Endodermal cell (in vitro differentiated cells): ENCODE results near the gene INPP4B. TPM values are rescaled to one million over a fixed set of nuclear protein-coding genes. Genes with fewer than 3 reads are reported as not detected.

Experiments
- DNase-seq: peaks from one replicate; pipeline ENCODE4 v3.0.0-alpha.2; 2017
- H3K27ac ChIP-seq: 2 replicates; pipeline ENCODE4 v1.5.1; 2013; ENCODE audit warnings: mild to moderate bottlenecking, low read depth, low read length, moderate library complexity
- H3K27me3 ChIP-seq: 2 replicates; pipeline ENCODE4 v1.6.1; 2013; ENCODE audit warnings: mild to moderate bottlenecking, low read length, moderate library complexity; ENCODE audit not compliant: insufficient read depth, control insufficient read depth, poor library complexity, severe bottlenecking
- H3K36me3 ChIP-seq: 2 replicates; pipeline ENCODE4 v1.7.0; 2013; ENCODE audit warnings: mild to moderate bottlenecking, low read length, moderate library complexity; ENCODE audit not compliant: control insufficient read depth, insufficient read depth
- H3K4me1 ChIP-seq: one replicate; pipeline ENCODE4 v1.7.0; 2013; ENCODE audit warnings: low read length; ENCODE audit not compliant: control insufficient read depth, insufficient read depth
- H3K4me3 ChIP-seq: 2 replicates; pipeline ENCODE4 v1.5.1; 2013; ENCODE audit warnings: mild to moderate bottlenecking, low read length, moderate library complexity
- H3K9ac ChIP-seq: 2 replicates; pipeline ENCODE4 v1.6.1; 2013; ENCODE audit warnings: mild to moderate bottlenecking, low read length, moderate library complexity; ENCODE audit not compliant: poor library complexity, severe bottlenecking; ENCODE audit errors: extremely low read depth
- H3K9me3 ChIP-seq: 2 replicates; pipeline ENCODE4 v1.6.1; 2013; ENCODE audit warnings: mild to moderate bottlenecking, low read length, moderate library complexity; ENCODE audit not compliant: control insufficient read depth
- H3K27ac Mint-ChIP-seq: 2 replicates; pipeline ENCODE4 v1.8.0; 2020; ENCODE audit warnings: mixed read lengths
- H3K27me3 Mint-ChIP-seq: 2 replicates; pipeline ENCODE4 v1.8.0; 2021; ENCODE audit warnings: mild to moderate bottlenecking, mixed read lengths; ENCODE audit not compliant: insufficient read depth
- H3K36me3 Mint-ChIP-seq: 2 replicates; pipeline ENCODE4 v1.8.0; 2020; ENCODE audit warnings: low read depth, mixed read lengths
- H3K4me1 Mint-ChIP-seq: 2 replicates; pipeline ENCODE4 v1.8.0; 2020; ENCODE audit warnings: mixed read lengths
- H3K4me3 Mint-ChIP-seq: 2 replicates; pipeline ENCODE4 v1.8.0; 2020; ENCODE audit warnings: mild to moderate bottlenecking, moderate library complexity, mixed read lengths
- H3K9me3 Mint-ChIP-seq: 2 replicates; pipeline ENCODE4 v1.8.0; 2020; ENCODE audit warnings: mild to moderate bottlenecking, mixed read lengths
- WGBS, 2 experiments: methylation state at CpG; one replicate each; pipeline versions ENCODE4 v1.1.5 to v1.1.7; 2013; ENCODE audit warnings: missing lambda C conversion rate in 2 of 2, mixed read lengths in 1 of 2; ENCODE audit not compliant: insufficient coverage in 1 of 2, insufficient read length in 1 of 2; 5-methylcytosine and 5-hydroxymethylcytosine counted together
- total RNA-seq, 2 donors: library from RNA; stranded (reverse); fragmentation: NEBNext Ultra II Directional in 1 of 2; extraction: Animal tissue kit (Norgen Biotek cat#: 25700) in 1 of 2; gene quantifications; 2 replicates in 1 of 2; 3 replicates in 1 of 2; pipeline ENCODE4 v1.2.1, GENCODE V29; 2021
- TF ChIP-seq, protein P1 (sequence below): fragments of 200-600 bp; sonication (generic); conservative IDR thresholded peaks from 2 replicates; pipeline ENCODE4 v1.5.0; 2021; ENCODE audit warnings: antibody characterized with exemption, mild to moderate bottlenecking

The INPP4B gene
- total RNA-seq, 2 donors from 2014 or later = 0.64 to 0.66 TPM

DNA sequence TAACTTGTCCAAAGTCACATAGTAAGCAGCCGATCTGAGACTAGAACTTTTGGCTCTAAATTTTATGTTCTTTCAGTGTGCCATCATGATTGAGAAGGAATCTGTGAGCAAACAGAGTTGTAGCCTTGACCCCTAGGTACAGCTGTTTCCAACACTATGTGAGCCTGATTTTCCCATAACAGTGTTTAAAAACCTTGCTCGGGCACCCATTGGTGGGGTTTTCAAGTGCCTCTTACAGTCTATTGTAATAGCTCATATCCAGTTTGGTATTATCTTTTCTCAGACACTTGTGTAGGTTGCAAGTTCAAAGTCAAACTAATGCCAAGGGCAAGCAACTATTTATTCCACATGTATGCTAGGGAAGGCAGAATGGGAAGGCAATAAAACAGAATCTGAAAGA is 467.9 kb downstream of the INPP4B start:
- H3K9ac ChIP-seq = no peak overlapping the region
- no peaks in the 10 kb centered on the region for H3K9me3 ChIP-seq
- no peak for DNase-seq
- no peaks in the 10 kb centered on the region for H3K9me3 Mint-ChIP-seq
- no peaks in the 10 kb centered on the region for H3K27me3 Mint-ChIP-seq
- no peaks in the 10 kb centered on the region for H3K27me3 ChIP-seq
- H3K27ac ChIP-seq = no peak overlapping the region
- no peaks in the 10 kb centered on the region for H3K36me3 ChIP-seq
- no peak overlapping the region for H3K4me3 Mint-ChIP-seq
- no peak overlapping the region for H3K4me3 ChIP-seq
- 87 to 100% methylated on average over 2 of the region's 2 CpGs for WGBS, 2 experiments
- TF ChIP-seq, protein P1, sequence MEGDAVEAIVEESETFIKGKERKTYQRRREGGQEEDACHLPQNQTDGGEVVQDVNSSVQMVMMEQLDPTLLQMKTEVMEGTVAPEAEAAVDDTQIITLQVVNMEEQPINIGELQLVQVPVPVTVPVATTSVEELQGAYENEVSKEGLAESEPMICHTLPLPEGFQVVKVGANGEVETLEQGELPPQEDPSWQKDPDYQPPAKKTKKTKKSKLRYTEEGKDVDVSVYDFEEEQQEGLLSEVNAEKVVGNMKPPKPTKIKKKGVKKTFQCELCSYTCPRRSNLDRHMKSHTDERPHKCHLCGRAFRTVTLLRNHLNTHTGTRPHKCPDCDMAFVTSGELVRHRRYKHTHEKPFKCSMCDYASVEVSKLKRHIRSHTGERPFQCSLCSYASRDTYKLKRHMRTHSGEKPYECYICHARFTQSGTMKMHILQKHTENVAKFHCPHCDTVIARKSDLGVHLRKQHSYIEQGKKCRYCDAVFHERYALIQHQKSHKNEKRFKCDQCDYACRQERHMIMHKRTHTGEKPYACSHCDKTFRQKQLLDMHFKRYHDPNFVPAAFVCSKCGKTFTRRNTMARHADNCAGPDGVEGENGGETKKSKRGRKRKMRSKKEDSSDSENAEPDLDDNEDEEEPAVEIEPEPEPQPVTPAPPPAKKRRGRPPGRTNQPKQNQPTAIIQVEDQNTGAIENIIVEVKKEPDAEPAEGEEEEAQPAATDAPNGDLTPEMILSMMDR = no peak
- H3K4me1 ChIP-seq = peaks cover 6% of the 10 kb centered on the region
- no peak overlapping the region for H3K27ac Mint-ChIP-seq
- H3K36me3 Mint-ChIP-seq = no peaks in the 10 kb centered on the region
- H3K4me1 Mint-ChIP-seq = peaks cover 16% of the 10 kb centered on the region

DNA sequence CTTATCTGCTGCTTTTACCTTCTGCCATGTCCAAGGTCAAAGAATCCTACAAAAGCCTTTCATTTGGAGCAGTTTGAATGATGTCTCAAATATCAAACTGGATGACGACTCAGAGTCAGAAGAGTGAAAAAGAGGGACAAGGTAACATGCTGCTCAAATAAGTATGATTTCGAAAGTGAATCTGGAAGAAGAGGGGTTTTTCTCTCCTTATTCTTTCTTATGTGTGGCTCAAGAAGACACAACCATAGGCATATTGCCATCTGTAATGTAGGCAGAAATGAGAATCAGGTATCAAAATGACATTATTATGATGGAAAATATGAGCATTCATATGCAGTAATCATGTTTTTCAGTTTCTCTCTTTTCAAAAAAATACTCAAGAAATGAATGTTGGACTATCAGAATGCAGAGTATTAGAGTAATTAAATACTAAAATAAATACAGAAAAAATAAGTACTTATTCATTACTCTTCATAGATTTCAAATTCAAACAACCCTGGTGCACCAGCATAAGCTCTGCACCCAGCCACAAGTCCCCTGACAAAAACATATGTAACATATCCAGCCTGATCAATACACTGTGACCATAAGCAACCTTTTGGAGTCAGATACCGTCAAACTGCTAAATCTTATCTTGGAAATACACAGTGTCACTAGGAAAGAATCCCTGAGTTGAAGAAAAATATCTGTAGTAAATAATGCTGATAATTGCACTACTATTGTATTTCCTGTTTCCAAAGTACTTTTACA is 468.6 kb downstream of the INPP4B start:
- Mint-ChIP-seq H3K27ac (no peak overlapping the region), H3K9me3 (no peaks in the 10 kb centered on the region), H3K4me1 (peaks cover 16% of the 10 kb centered on the region), H3K27me3 (no peaks in the 10 kb centered on the region), H3K36me3 (no peaks in the 10 kb centered on the region), H3K4me3 (no peak overlapping the region)
- DNase-seq = no peak
- H3K4me1 ChIP-seq = peaks cover 6% of the 10 kb centered on the region
- TF ChIP-seq, protein P1 = no peak
- no peaks in the 10 kb centered on the region for H3K9me3 ChIP-seq
- H3K4me3 ChIP-seq = no peak overlapping the region
- no peaks in the 10 kb centered on the region for H3K36me3 ChIP-seq
- no peak overlapping the region for H3K27ac ChIP-seq
- H3K27me3 ChIP-seq = no peaks in the 10 kb centered on the region
- 89 to 100% methylated on average over 1 to 3 of the region's 3 CpGs for WGBS, 2 experiments
- no peak overlapping the region for H3K9ac ChIP-seq

DNA sequence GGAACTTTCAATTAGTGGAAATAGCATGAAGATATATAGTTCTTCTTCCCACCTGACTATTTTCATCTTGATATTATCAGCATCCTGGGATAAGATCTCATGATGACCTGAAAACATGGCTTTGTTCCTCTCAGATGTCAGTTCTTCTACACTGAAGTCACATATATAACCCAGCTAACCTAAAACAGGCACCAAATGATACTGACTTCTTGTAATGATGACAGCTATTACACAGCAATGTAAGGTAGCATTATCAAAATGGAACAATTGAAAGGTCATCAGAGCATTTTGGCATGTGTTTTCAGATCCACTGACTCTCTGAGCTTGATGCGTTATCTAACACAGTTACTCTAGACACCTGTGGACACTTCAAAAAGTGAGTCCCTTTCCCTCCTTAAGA is 469.9 kb downstream of the INPP4B start:
- Histone ChIP-seq H3K27ac (no peak overlapping the region), H3K27me3 (no peaks in the 10 kb centered on the region), H3K9ac (no peak overlapping the region), H3K36me3 (no peaks in the 10 kb centered on the region), H3K4me3 (no peak overlapping the region), H3K4me1 (peaks cover 6% of the 10 kb centered on the region), H3K9me3 (no peaks in the 10 kb centered on the region)
- no peak overlapping the region for H3K27ac Mint-ChIP-seq
- no peaks in the 10 kb centered on the region for H3K36me3 Mint-ChIP-seq
- 94 to 100% methylated on average over 1 of the region's 1 CpG for WGBS, 2 experiments
- no peaks in the 10 kb centered on the region for H3K9me3 Mint-ChIP-seq
- DNase-seq = no peak
- peaks cover 16% of the 10 kb centered on the region for H3K4me1 Mint-ChIP-seq
- no peak overlapping the region for H3K4me3 Mint-ChIP-seq
- H3K27me3 Mint-ChIP-seq = no peaks in the 10 kb centered on the region
- TF ChIP-seq, protein P1 = no peak
